MCF 10A (cell line): ENCODE measurements around the gene ATXN7L1. TPM values are rescaled to one million over a fixed set of nuclear protein-coding genes. Genes with fewer than 3 reads are reported as not detected.

Experiments
- BruUV-seq: library from RNA; stranded (reverse); fragments of 400-500 nt; replicated peaks from 2 replicates; lab custom pipeline; 2021; lab: Mats Ljungman, UMichigan
- CTCF ChIA-PET: fragments of 300-600 bp; sonication (Branson Sonifier 250); formaldehyde crosslinking; extraction: SDS; loops from one replicate; lab custom pipeline; 2021; ENCODE audit warnings: antibody characterized with exemption, inconsistent platforms; lab: Yijun Ruan, JAX
- POLR2A ChIA-PET: fragments of 300-600, 350-650 bp; sonication (Branson Sonifier 250); formaldehyde crosslinking; extraction: SDS; loops from one replicate; lab custom pipeline; 2020; ENCODE audit warnings: antibody characterized with exemption, inconsistent platforms; lab: Yijun Ruan, JAX
- DNase-seq: peaks from one replicate; pipeline ENCODE4 v3.0.0-alpha.2; 2018; ENCODE audit not compliant: unreplicated experiment
- H3K27ac Mint-ChIP-seq: one replicate; pipeline ENCODE4 v1.8.0; 2022; ENCODE audit warnings: mild to moderate bottlenecking, low read depth, mixed read lengths; ENCODE audit not compliant: unreplicated experiment
- H3K27me3 Mint-ChIP-seq: one replicate; pipeline ENCODE4 v1.8.0; 2022; ENCODE audit warnings: mixed read lengths; ENCODE audit not compliant: insufficient read depth, unreplicated experiment
- H3K36me3 Mint-ChIP-seq: one replicate; pipeline ENCODE4 v1.8.0; 2022; ENCODE audit warnings: mild to moderate bottlenecking, moderate library complexity, mixed read lengths; ENCODE audit not compliant: insufficient read depth, unreplicated experiment
- H3K4me1 Mint-ChIP-seq: one replicate; pipeline ENCODE4 v1.8.0; 2022; ENCODE audit warnings: mixed read lengths; ENCODE audit not compliant: insufficient read depth, unreplicated experiment
- H3K4me3 Mint-ChIP-seq: one replicate; pipeline ENCODE4 v1.8.0; 2022; ENCODE audit warnings: mild to moderate bottlenecking, moderate library complexity, mixed read lengths; ENCODE audit not compliant: unreplicated experiment
- H3K9me3 Mint-ChIP-seq: one replicate; pipeline ENCODE4 v1.8.0; 2022; ENCODE audit warnings: mixed read lengths; ENCODE audit not compliant: unreplicated experiment
- CTCF ChIP-seq: fragments of 200-600 bp; IDR thresholded peaks from one replicate; pipeline ENCODE4 v1.8.0; 2022; ENCODE audit warnings: antibody characterized with exemption, mild to moderate bottlenecking; ENCODE audit not compliant: unreplicated experiment
- intact Hi-C: fragments of 100-400 bp; cut with micrococcal nuclease; formaldehyde crosslinking; loops from 2 replicates; pipeline ENCODE4 v1.14.1; 2022
- total RNA-seq: library from RNA; stranded (reverse); gene quantifications from 2 replicates; pipeline ENCODE4 v1.2.3, GENCODE V29; 2022

Gene ATXN7L1
- total RNA-seq, 1 experiment from 2014 or later, result 10.0 TPM

- H3K36me3 Mint-ChIP-seq, result peaks cover 14% of the 10 kb centered on the region
- ChIA-PET CTCF (no interaction called here), POLR2A (interaction anchor here (0.6 kb wide), 1 partner anchor 509 kb away, joined by 3 read pairs; no protein-coding TSS in a partner anchor)
- no peak for TF ChIP-seq CTCF
- no TSS peak for BruUV-seq
- no peaks in the 10 kb centered on the region for H3K27me3 Mint-ChIP-seq
- no peak for DNase-seq
- no peak overlapping the region for H3K4me3 Mint-ChIP-seq
- no peaks in the 10 kb centered on the region for H3K9me3 Mint-ChIP-seq
- H3K27ac Mint-ChIP-seq, result no peak overlapping the region
- H3K4me1 Mint-ChIP-seq, result no peaks in the 10 kb centered on the region
- intact Hi-C loops, result no loop called here
Measured at GRCh38 chr7:105613611-105614330, 262.6 kb downstream of the ATXN7L1 start.

- Mint-ChIP-seq H3K36me3 (peaks cover 14% of the 10 kb centered on the region), H3K4me3 (no peak overlapping the region), H3K27ac (no peak overlapping the region), H3K4me1 (no peaks in the 10 kb centered on the region), H3K9me3 (no peaks in the 10 kb centered on the region), H3K27me3 (no peaks in the 10 kb centered on the region)
- BruUV-seq, result no TSS peak
- intact Hi-C loops, result no loop called here
- no peak for TF ChIP-seq CTCF
- DNase-seq, result no peak
- ChIA-PET POLR2A (no interaction called here), CTCF (interaction anchor here (0.6 to 0.7 kb wide), 2 partner anchors 12 to 590 kb away, joined by 3 read pairs; no protein-coding TSS in a partner anchor)
Measured at GRCh38 chr7:105612806-105613205, 263.6 kb downstream of the ATXN7L1 start.

GRCh38 chr7:105611856-105612775, 264.3 kb downstream of the ATXN7L1 start:
- DNase-seq, result no peak
- BruUV-seq, result no TSS peak
- ChIA-PET CTCF (interaction anchor here (0.6 kb wide), 1 partner anchor 591 kb away, joined by 3 read pairs; no protein-coding TSS in a partner anchor), POLR2A (no interaction called here)
- Mint-ChIP-seq H3K36me3 (peaks cover 14% of the 10 kb centered on the region), H3K9me3 (no peaks in the 10 kb centered on the region), H3K27ac (no peak overlapping the region), H3K27me3 (no peaks in the 10 kb centered on the region), H3K4me3 (no peak overlapping the region), H3K4me1 (no peaks in the 10 kb centered on the region)
- no peak for TF ChIP-seq CTCF
- intact Hi-C loops, result no loop called here
